Fibroblast of lung (primary cell): ENCODE data around the gene PHF2. TPM values are rescaled to one million over a fixed set of nuclear protein-coding genes. Genes with fewer than 3 reads are reported as not detected.

ENCODE experiments used
- DNase-seq, 2 donors: peaks; one replicate each; pipeline versions ENCODE4 v3.0.0 to v3.0.0-alpha.2; 2010; ENCODE audit warnings: low read depth in 2 of 2
- H2AFZ ChIP-seq: 2 replicates; pipeline ENCODE4 v1.5.1; 2012; ENCODE audit warnings: low read length, control low read depth, inconsistent platforms
- H3K27ac ChIP-seq: 2 replicates; pipeline ENCODE4 v1.5.1; 2011; ENCODE audit warnings: low read length, control low read depth; ENCODE audit not compliant: insufficient read depth
- H3K27me3 ChIP-seq: 2 replicates; pipeline ENCODE4 v1.5.1; 2011; ENCODE audit warnings: mild to moderate bottlenecking, low read length; ENCODE audit not compliant: control insufficient read depth, insufficient read depth
- H3K36me3 ChIP-seq: 2 replicates; pipeline ENCODE4 v1.5.1; 2011; ENCODE audit warnings: low read length; ENCODE audit not compliant: control insufficient read depth, insufficient read depth
- H3K4me1 ChIP-seq: 2 replicates; pipeline ENCODE4 v1.5.1; 2011; ENCODE audit warnings: low read length; ENCODE audit not compliant: control insufficient read depth, insufficient read depth; ENCODE audit errors: extremely low read depth
- H3K4me2 ChIP-seq: 2 replicates; pipeline ENCODE4 v1.5.1; 2011; ENCODE audit warnings: low read length, control low read depth; ENCODE audit not compliant: insufficient read depth; ENCODE audit errors: extremely low read depth
- H3K4me3 ChIP-seq, 4 experiments: fragments of 200-600 bp in 1 of 4; sonication (generic) in 1 of 4; replicated peaks in 1 of 4; 2 replicates each; pipeline ENCODE4 v1.5.1; 2011 to 2016; ENCODE audit warnings: low read length in 4 of 4, low read depth in 3 of 4, mild to moderate bottlenecking in 3 of 4, control low read depth in 2 of 4, inconsistent platforms in 1 of 4, mixed read lengths in 1 of 4; ENCODE audit not compliant: insufficient read depth in 1 of 4; ENCODE audit errors: control extremely low read depth in 1 of 4
- H3K79me2 ChIP-seq: 2 replicates; pipeline ENCODE4 v1.5.1; 2012; ENCODE audit warnings: mild to moderate bottlenecking, low read length, inconsistent platforms; ENCODE audit not compliant: control insufficient read depth, insufficient read depth
- H3K9ac ChIP-seq: 2 replicates; pipeline ENCODE4 v1.5.1; 2011; ENCODE audit warnings: mild to moderate bottlenecking, low read length, control low read depth; ENCODE audit not compliant: insufficient read depth
- H3K9me3 ChIP-seq: 2 replicates; pipeline ENCODE4 v1.5.1; 2012; ENCODE audit warnings: low read depth, low read length; ENCODE audit not compliant: control insufficient read depth, insufficient read depth
- H4K20me1 ChIP-seq: 2 replicates; pipeline ENCODE4 v1.5.1; 2011; ENCODE audit warnings: low read length; ENCODE audit not compliant: control insufficient read depth, insufficient read depth; ENCODE audit errors: extremely low read depth
- CTCF ChIP-seq, 2 donors: IDR thresholded peaks in 1 of 2; conservative IDR thresholded peaks in 1 of 2; 1 replicate in 1 of 2; 2 replicates in 1 of 2; pipeline ENCODE4 v1.5.1; 2011 to 2012; ENCODE audit warnings: low read length in 2 of 2, control low read depth in 1 of 2, inconsistent platforms in 1 of 2, low read depth in 1 of 2, mild to moderate bottlenecking in 1 of 2
- EZH2 ChIP-seq: IDR thresholded peaks from 2 replicates; pipeline ENCODE4 v1.5.1; 2012; ENCODE audit warnings: low read length, control low read depth, mild to moderate bottlenecking; ENCODE audit errors: missing control alignments
- polyA plus RNA-seq, 2 donors: library from polyadenylated mRNA; depleted of rRNA in 1 of 2; stranded (reverse) in 1 of 2; unstranded in 1 of 2; fragments of >200 nt; gene quantifications; 2 replicates each; pipeline ENCODE4 v1.2.1, GENCODE V29; 2011 to 2012; ENCODE audit warnings: missing spikeins in 1 of 2
- total RNA-seq: library from RNA; depleted of rRNA; stranded (reverse); fragments of >200 nt; gene quantifications from 2 replicates; pipeline ENCODE4 v1.2.1, GENCODE V29; 2014

The PHF2 gene
- total and polyA plus RNA-seq, 2 donors (not counting 1 experiment from before 2014, with no cell fraction given): 9.2 to 13.4 TPM

GRCh38 chr9:93712896-93713295 is 136.5 kb downstream of the PHF2 start:
- no peaks in the 10 kb centered on the region for H3K36me3 ChIP-seq
- no peak overlapping the region for H3K27ac ChIP-seq
- no peak for DNase-seq
- H3K4me3 ChIP-seq: no peak overlapping the region
- H2AFZ ChIP-seq: no peak overlapping the region
- H3K27me3 ChIP-seq: no peaks in the 10 kb centered on the region
- H3K79me2 ChIP-seq: no peaks in the 10 kb centered on the region
- no peak for TF ChIP-seq CTCF (conservative IDR thresholded peaks at IDR 0.05 in 1 of 2, IDR thresholded peaks at IDR 0.05 in 1 of 2; ENCODE audit: low read depth in 1 of 2, low read length in 2 of 2)
- no peak for TF ChIP-seq EZH2
- H3K4me1 ChIP-seq: no peaks in the 10 kb centered on the region
- no peaks in the 10 kb centered on the region for H4K20me1 ChIP-seq
- H3K4me2 ChIP-seq: no peak overlapping the region
- no peaks in the 10 kb centered on the region for H3K9me3 ChIP-seq
- H3K9ac ChIP-seq: no peak overlapping the region

DNA sequence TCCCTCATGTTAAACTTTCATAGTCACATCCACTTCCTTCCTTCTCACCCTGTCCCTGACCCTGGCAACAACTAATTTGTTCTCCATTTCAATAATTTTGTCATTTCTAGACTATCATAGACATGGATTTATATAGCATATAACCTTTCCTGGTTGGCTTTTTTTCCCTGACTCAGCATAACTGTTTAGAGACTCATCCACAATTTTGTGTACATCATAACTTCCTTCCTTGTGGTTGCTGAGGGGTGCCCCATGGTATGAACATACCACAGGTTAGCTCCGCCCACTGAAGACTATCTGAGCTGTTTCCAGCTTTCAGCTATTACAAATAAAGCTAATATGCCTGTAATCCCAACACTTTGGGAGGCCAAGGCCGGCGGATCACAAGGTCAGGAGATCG is 137.3 kb downstream of the PHF2 start:
- no peaks in the 10 kb centered on the region for H3K27me3 ChIP-seq
- H3K4me1 ChIP-seq: no peaks in the 10 kb centered on the region
- no peak for TF ChIP-seq EZH2
- TF ChIP-seq CTCF (conservative IDR thresholded peaks at IDR 0.05 in 1 of 2, IDR thresholded peaks at IDR 0.05 in 1 of 2; ENCODE audit: low read depth in 1 of 2, low read length in 2 of 2): no peak
- no peak overlapping the region for H3K4me2 ChIP-seq
- H2AFZ ChIP-seq: no peak overlapping the region
- no peak overlapping the region for H3K9ac ChIP-seq
- no peaks in the 10 kb centered on the region for H3K36me3 ChIP-seq
- H3K4me3 ChIP-seq: no peak overlapping the region
- no peaks in the 10 kb centered on the region for H3K9me3 ChIP-seq
- H3K27ac ChIP-seq: no peak overlapping the region
- H3K79me2 ChIP-seq: no peaks in the 10 kb centered on the region
- no peak for DNase-seq
- no peaks in the 10 kb centered on the region for H4K20me1 ChIP-seq

DNA sequence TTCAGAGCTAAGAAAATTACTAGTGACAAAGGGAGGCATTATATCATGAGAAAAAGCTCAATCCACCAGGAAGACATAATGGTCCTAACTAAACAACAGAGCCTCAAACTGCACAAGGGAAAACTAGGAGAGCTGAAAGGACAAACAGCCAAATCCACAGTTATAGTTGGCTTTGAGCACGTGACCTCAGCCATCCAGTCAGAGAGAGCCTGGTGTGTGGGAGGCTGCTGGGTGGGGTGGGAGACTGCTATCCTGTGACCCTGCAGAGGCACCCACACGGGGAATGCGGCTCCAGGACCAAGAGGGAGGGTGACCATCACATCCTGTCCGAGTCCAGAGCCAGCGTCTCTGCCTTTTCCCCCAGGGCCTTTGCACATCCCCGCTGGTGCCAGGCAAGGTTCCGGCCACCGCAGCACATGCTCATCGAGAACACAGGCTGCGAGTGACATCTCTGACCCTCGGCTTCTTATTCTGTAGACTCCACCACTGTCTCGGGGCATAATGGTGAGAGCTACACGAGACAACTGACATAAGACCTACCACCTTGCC is 145.1 kb downstream of the PHF2 start:
- no peak overlapping the region for H2AFZ ChIP-seq
- H3K4me1 ChIP-seq: no peaks in the 10 kb centered on the region
- no peaks in the 10 kb centered on the region for H4K20me1 ChIP-seq
- H3K9ac ChIP-seq: no peak overlapping the region
- no peaks in the 10 kb centered on the region for H3K27me3 ChIP-seq
- H3K36me3 ChIP-seq: no peaks in the 10 kb centered on the region
- no peak for TF ChIP-seq CTCF (conservative IDR thresholded peaks at IDR 0.05 in 1 of 2, IDR thresholded peaks at IDR 0.05 in 1 of 2; ENCODE audit: low read depth in 1 of 2, low read length in 2 of 2)
- no peak for TF ChIP-seq EZH2
- DNase-seq: no peak
- no peak overlapping the region for H3K27ac ChIP-seq
- H3K4me3 ChIP-seq: no peak overlapping the region
- no peaks in the 10 kb centered on the region for H3K79me2 ChIP-seq
- H3K9me3 ChIP-seq: no peaks in the 10 kb centered on the region
- H3K4me2 ChIP-seq: no peak overlapping the region
